Stimulated activated naive CD4-positive, alpha-beta T cell treated with Interleukin-2 at 50 U/mL for 16 hours (primary cell): Measurements from ENCODE around the gene FYCO1.
"Not testable (repeated sequence)": the region's sequence is repeated elsewhere in the genome, so short reads cannot be mapped to it uniquely, and the experiment has no call there.

Experiments used
- DNase-seq: peaks from one replicate; lab custom pipeline; 2025; lab: John Stamatoyannopoulos, UW

Gene FYCO1

GRCh38 chr3:46010519-46011113 is 15.0 kb upstream of the FYCO1 start:
- DNase-seq = no peak

GRCh38 chr3:46008058-46008457 is 12.4 kb upstream of the FYCO1 start:
- no peak for DNase-seq

GRCh38 chr3:46007280-46007679 is 11.7 kb upstream of the FYCO1 start:
- DNase-seq = no peak

- no peak for DNase-seq
Measured at GRCh38 chr3:46006238-46007032, 10.8 kb upstream of the FYCO1 start.

DNA sequence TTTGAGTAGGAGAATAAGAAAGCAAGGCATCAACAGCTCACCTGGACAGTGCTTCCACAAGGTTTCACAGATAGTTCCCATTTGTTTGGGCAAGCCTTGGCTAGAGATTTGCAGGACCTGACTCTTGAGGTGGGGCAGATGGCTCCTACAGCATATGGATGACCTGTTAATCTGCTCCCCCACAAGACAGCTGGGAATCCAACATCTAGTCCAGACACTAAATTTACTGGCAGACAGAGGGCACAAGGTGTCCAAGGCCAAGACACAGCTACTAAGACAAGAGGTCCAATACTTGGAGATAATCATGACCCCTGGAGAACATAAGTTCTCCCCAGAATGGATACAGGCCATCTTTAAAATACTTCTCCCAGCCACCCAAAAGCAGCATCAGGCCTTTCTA is 8.1 kb upstream of the FYCO1 start:
- DNase-seq = not testable (repeated sequence)

DNA sequence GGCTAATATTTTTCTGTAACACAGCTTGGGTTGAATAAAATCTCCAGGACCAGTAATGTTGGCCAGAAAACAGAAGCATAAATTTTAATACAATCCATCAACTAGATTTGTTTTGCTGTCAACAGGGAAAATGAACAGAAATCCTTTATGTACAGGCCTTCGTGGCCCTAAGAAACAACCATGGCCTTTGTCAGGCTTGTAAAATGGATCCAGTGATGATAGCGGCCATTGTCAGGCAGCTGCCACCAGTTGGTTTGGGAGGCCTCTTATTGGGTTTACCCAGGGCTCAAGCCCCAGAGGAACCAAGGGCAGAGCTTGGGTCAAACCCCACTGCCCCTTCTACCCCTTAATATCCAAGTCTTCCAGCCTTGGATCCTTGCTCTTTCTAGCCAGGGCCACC is 5.6 kb upstream of the FYCO1 start:
- no peak for DNase-seq

- DNase-seq = no peak
Measured at GRCh38 chr3:45997942-45998341, 2.3 kb upstream of the FYCO1 start.

- DNase-seq = not testable (repeated sequence)
Measured at GRCh38 chr3:45997499-45997898, 1.9 kb upstream of the FYCO1 start.

DNA sequence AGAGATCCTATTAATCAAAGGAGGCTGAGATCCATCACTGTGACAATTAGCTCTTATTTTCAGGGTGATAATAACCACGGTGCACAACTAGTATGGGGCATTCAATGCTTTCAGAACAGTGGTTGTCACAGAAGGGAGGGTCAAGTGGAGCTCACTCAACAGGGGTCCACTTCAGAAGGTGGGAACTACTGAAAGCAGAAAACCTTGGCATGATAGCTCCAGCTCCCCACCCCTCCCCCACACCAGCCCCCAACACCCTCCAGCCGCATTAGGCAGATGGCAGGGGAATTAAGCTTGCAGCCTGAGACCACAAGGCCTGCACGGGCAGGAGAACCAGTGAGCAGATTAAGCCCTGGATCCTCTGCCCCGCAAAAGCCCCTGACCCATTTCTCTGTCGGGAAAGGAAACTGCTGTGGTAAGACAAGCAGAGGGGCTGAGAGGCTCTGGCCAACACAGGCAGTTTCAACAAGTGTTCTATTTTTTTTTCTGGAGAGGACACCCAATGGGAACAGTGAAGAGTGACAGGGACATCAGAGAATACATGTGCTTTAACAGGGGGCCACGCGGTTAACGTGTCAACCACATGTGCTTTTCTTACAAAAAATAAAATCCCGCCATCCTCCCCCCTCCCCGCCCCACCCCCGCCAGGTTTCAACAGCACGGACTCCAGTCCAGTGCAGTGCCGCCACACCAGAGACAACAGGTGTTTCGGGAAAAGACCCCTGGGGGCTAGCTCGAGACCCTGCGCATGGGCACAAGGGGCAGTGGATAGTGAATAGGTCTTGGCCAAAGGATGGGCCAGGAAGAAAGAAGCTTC is 997 bp downstream of the FYCO1 start:
- peak; percentile 63 for DNase-seq

- DNase-seq = peak; percentile 45
Measured at GRCh38 chr3:45993421-45994027, 2.1 kb downstream of the FYCO1 start.

DNA sequence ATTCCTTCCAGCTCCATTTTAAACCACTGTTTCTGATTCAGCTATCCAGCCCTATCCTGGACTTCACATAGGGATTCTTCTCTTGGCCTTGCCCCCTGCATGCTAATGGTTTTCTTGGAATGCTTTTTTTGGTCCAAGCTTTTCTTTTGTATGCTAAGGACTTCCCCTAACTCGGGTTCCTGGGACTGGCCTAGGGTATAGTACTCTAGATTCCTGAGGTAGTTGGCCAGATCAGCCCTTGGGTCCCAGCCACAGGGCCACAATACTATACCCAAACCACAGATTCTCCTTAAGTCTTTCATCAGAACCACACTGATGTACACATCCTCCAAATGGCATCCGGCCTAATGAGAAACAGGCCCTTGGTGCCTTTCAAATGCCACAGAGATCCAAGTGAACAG is 2.8 kb downstream of the FYCO1 start:
- no peak for DNase-seq

- DNase-seq = no peak
Measured at GRCh38 chr3:45992133-45992729, 3.4 kb downstream of the FYCO1 start.

DNA sequence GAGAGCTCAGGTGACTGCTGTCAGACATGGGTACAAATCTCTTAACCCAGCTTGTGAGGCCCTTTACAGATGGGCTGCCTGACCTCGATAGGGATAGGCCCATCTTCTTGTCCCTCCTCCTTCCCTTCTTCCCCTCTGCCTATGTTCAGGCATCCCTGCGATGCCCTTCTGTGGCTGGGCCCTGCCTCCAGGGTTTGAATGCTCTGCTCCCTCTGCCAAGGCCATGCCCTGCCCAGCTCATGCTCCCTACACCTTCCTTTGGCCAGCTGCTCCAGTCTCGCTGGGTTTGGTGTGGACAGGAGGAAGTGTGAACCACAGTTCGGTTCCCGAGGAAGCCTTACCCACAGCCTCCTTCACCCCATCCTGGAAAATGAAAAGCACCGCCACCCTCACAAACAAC is 4.3 kb downstream of the FYCO1 start:
- no peak for DNase-seq

GRCh38 chr3:45990181-45990580 is 5.4 kb downstream of the FYCO1 start:
- DNase-seq = no peak

DNA sequence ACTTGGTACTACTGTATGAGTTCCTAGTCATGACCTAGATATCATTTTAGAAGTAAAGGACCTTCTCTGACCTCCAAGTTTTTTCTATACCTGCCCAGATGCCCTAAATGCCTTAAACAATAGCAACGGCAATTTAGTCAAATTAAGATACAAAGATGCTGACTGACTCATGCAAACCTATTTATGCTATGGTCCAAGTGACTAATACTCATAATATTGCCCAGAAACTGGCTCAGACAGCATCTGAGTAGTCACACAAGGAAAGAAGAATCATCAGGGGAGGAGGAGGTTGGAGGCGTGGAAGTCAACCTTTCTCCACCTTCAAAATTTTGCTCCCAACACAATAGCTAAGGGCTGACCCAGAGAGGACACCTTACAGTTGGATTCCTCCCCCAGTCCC is 6.8 kb downstream of the FYCO1 start:
- no peak for DNase-seq

DNA sequence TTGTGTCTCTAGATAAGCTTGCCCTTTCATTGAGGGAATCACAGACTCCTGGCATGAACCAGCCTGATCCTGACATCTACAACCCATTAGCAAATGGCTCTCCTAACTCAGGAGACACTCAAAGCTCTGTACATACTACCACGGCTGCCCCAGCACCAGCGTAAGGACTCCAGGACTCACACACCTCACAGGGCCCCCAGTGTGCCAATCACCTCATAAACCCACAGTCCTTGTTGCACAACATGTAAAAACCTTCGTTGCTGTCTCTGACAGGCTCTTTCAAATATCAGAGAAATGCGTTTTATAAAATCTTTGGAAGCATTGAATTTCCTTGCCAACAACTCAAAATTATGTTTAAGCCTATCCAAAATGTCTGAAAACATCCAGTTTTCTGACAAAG is 7.3 kb downstream of the FYCO1 start:
- DNase-seq = no peak

DNA sequence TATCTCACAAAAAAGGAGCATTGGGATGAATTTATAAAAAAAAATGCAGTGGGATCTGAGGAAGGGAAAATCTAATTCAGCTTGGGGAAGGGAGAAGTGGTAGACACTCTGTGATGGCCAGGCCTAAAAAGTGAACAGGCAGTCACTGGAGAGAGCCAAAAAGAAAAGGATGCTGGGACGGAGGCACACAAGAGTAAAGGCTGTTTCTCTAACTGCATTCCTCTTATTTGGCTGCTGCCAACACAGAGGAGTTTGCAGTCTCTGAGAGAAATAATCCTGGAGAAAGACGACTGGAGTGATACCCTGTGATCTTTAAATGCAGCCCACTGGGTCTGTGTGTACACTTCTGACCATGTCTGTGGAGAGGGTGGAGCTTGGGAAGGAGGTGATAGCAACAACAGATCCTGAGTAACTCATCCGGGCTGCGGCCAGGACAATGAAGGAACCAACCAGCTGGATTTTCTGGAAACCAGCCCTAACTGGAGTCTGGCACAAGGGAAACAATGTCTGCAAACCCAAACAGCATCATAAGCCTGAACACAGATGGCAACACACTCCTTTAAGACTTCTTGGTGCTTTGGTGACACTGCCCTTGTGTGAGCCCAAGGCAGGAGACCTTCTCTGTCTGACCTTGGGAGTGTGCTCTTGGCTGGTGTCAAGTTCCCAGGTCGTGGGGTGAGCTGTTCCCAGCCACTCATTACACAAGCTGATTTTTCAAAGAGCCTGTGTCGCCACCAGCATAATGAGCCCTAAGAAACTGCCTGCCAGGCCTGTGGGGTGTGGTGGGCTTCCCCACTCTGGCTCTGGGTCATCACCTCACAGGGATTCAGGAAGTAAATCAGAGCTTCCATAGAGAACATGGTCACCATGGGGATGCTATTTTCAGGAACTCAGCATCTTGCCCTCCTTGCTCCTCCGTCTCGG is 8.0 kb downstream of the FYCO1 start:
- no peak for DNase-seq

GRCh38 chr3:45986303-45986982 is 9.2 kb downstream of the FYCO1 start:
- DNase-seq = no peak

GRCh38 chr3:45985532-45986302 is 9.9 kb downstream of the FYCO1 start:
- DNase-seq = no peak
